ENCODE measurements around the gene FAM228B. TPM values are rescaled to one million over a fixed set of nuclear protein-coding genes. Genes with fewer than 3 reads are reported as not detected.
"Not testable (repeated sequence)": the region's sequence is repeated elsewhere in the genome, so short reads cannot be mapped to it uniquely, and the experiment has no call there.

Gene FAM228B
- total and polyA plus RNA-seq, 2 experiments from 2014 or later = 12.5 to 14.9 TPM

DNA sequence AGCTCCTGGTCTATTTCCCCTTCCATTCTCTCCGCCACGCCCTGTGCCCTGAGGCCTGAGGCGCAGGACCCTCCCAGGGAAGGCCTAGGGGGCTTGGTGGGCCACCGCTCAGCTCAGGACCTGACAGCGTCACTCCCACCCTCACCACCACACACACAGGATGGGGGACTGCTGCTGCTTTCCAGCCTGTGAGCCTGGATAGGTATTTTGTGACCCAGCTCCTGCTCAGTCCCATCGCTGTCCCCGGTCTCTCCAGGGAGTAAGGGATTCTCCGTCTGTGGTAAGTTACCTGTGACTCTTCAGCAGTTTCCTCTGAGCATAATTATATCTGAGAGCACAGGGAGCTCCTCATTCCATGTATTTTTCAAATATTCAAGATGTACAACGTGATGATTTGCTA is 67.9 kb downstream of the FAM228B start:
- Histone ChIP-seq H3K27ac (no peak overlapping the region), H2AFZ (no peak overlapping the region), H3K36me3 (replicated peaks; ENCODE audit: insufficient read depth, low read depth) (no peaks in the 10 kb centered on the region), H3K9me2 (replicated peaks; ENCODE audit: insufficient read depth) (no peaks in the 10 kb centered on the region), H3K4me3 (no peak overlapping the region), H3K27me3 (no peaks in the 10 kb centered on the region), H3K4me1 (ENCODE audit: insufficient read depth) (no peaks in the 10 kb centered on the region), H3K4me2 (no peak overlapping the region), H4K20me1 (ENCODE audit: insufficient read depth, poor library complexity, severe bottlenecking) (no peaks in the 10 kb centered on the region), H3K79me2 (no peaks in the 10 kb centered on the region), H3K9me3 (ENCODE audit: low read depth) (no peaks in the 10 kb centered on the region)
- no peak for DNase-seq (ENCODE audit: low spot score)
- TF ChIP-seq CTCF (IDR thresholded peaks at IDR 0.05; ENCODE audit: poor library complexity) (no peak), EZH2phosphoT487 (IDR thresholded peaks at IDR 0.05; ENCODE audit: low read depth, severe bottlenecking, unreplicated experiment) (no peak), EZH2 (IDR thresholded peaks at IDR 0.05; ENCODE audit: borderline replicate concordance) (no peak)
- 85% methylated on average over 9 of the region's 9 CpGs for WGBS (ENCODE audit: low lambda C conversion rate, missing lambda C conversion rate)

GRCh38 chr2:24191848-24192247 is 68.6 kb downstream of the FAM228B start:
- H3K4me3 ChIP-seq = no peak overlapping the region
- WGBS (ENCODE audit: low lambda C conversion rate, missing lambda C conversion rate) = 25% methylated on average over 5 of the region's 5 CpGs
- no peak for DNase-seq (ENCODE audit: low spot score)

DNA sequence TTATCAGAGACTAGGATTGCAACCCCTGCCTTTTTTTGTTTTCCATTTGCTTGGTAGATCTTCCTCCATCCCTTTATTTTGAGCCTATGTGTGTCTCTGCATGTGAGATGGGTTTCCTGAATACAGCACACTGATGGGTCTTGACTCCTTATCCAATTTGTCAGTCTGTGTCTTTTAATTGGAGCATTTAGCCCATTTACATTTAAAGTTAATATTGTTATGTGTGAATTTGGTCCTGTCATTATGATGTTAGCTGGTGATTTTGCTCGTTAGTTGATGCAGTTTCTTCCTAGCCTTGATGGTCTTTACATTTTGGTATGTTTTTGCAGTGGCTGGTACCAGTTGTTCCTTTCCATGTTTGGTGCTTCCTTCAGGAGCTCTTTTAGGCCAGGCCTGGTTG is 73.9 kb downstream of the FAM228B start:
- H3K36me3 ChIP-seq (replicated peaks; ENCODE audit: insufficient read depth, low read depth); H4K20me1 ChIP-seq (ENCODE audit: insufficient read depth, poor library complexity, severe bottlenecking); H3K79me2 ChIP-seq; H3K9me3 ChIP-seq (ENCODE audit: low read depth); H2AFZ ChIP-seq; H3K4me1 ChIP-seq (ENCODE audit: insufficient read depth); H3K4me2 ChIP-seq; H3K4me3 ChIP-seq; H3K9me2 ChIP-seq (replicated peaks; ENCODE audit: insufficient read depth); H3K27ac ChIP-seq; H3K27me3 ChIP-seq; DNase-seq (ENCODE audit: low spot score): not testable (repeated sequence)
- 71% methylated on average over 1 of the region's 1 CpG for WGBS (ENCODE audit: low lambda C conversion rate, missing lambda C conversion rate)

More at GRCh38 chr2:24191848-24192247, 68.6 kb downstream of the FAM228B start:
- no peak overlapping the region for H2AFZ ChIP-seq
- H3K4me2 ChIP-seq = no peak overlapping the region
- H3K4me1 ChIP-seq (ENCODE audit: insufficient read depth) = no peaks in the 10 kb centered on the region
- no peaks in the 10 kb centered on the region for H3K27me3 ChIP-seq
- no peaks in the 10 kb centered on the region for H3K9me2 ChIP-seq (replicated peaks; ENCODE audit: insufficient read depth)
- H3K79me2 ChIP-seq = no peaks in the 10 kb centered on the region
- no peaks in the 10 kb centered on the region for H3K36me3 ChIP-seq (replicated peaks; ENCODE audit: insufficient read depth, low read depth)
- H3K27ac ChIP-seq = no peak overlapping the region
- no peak for TF ChIP-seq CTCF (IDR thresholded peaks at IDR 0.05; ENCODE audit: poor library complexity)
- TF ChIP-seq EZH2 (IDR thresholded peaks at IDR 0.05; ENCODE audit: borderline replicate concordance) = no peak
- TF ChIP-seq EZH2phosphoT487 (IDR thresholded peaks at IDR 0.05; ENCODE audit: low read depth, severe bottlenecking, unreplicated experiment) = no peak
- no peaks in the 10 kb centered on the region for H4K20me1 ChIP-seq (ENCODE audit: insufficient read depth, poor library complexity, severe bottlenecking)
- H3K9me3 ChIP-seq (ENCODE audit: low read depth) = no peaks in the 10 kb centered on the region

- no peak for DNase-seq (ENCODE audit: low spot score)
- no peak overlapping the region for H2AFZ ChIP-seq
- no peak overlapping the region for H3K4me3 ChIP-seq
- no peak for TF ChIP-seq CTCF (IDR thresholded peaks at IDR 0.05; ENCODE audit: poor library complexity)
- TF ChIP-seq EZH2 (IDR thresholded peaks at IDR 0.05; ENCODE audit: borderline replicate concordance) = no peak
- TF ChIP-seq EZH2phosphoT487 (IDR thresholded peaks at IDR 0.05; ENCODE audit: low read depth, severe bottlenecking, unreplicated experiment) = no peak
- H3K9me2 ChIP-seq (replicated peaks; ENCODE audit: insufficient read depth) = no peaks in the 10 kb centered on the region
- WGBS (ENCODE audit: low lambda C conversion rate, missing lambda C conversion rate) = 88% methylated on average over 12 of the region's 12 CpGs
- H3K36me3 ChIP-seq (replicated peaks; ENCODE audit: insufficient read depth, low read depth) = no peaks in the 10 kb centered on the region
- peaks cover 7% of the 10 kb centered on the region for H3K4me1 ChIP-seq (ENCODE audit: insufficient read depth)
- no peaks in the 10 kb centered on the region for H3K79me2 ChIP-seq
- H4K20me1 ChIP-seq (ENCODE audit: insufficient read depth, poor library complexity, severe bottlenecking) = no peaks in the 10 kb centered on the region
- H3K27ac ChIP-seq = no peak overlapping the region
- no peak overlapping the region for H3K4me2 ChIP-seq
- no peaks in the 10 kb centered on the region for H3K9me3 ChIP-seq (ENCODE audit: low read depth)
- H3K27me3 ChIP-seq = no peaks in the 10 kb centered on the region
Measured at GRCh38 chr2:24199968-24200590, 76.8 kb downstream of the FAM228B start.
